Stimulated activated CD8-positive, alpha-beta memory T cell treated with anti-CD3 and anti-CD28 coated beads, Interleukin-12 subunit alpha, Interleukin-12 subunit beta, amount 100 ng/mL, for 1 hour (primary cell): Measurements from ENCODE around the gene AP2S1.
A peak's percentile ranks its signal among the peaks of the same experiment; 100 is the strongest.
"Not testable (repeated sequence)": the region's sequence is repeated elsewhere in the genome, so short reads cannot be mapped to it uniquely, and the experiment has no call there.

Source experiments
- DNase-seq: peaks from one replicate; pipeline ENCODE4 v3.0.0-alpha.2; 2020; ENCODE audit warnings: low read depth

The AP2S1 gene

GRCh38 chr19:46850228-46851203 lies at the start of gene AP2S1:
TSS of gene AP2S1 (minus strand) at chr19:46850846. CDS start at chr19:46850766, 80 bp downstream.
- DNase-seq = peak; percentile 83

- no peak for DNase-seq
These were observed 49.7 kb upstream of the AP2S1 start for GRCh38 chr19:46900341-46900740.

GRCh38 chr19:46898731-46899130 lies 48.1 kb upstream of the AP2S1 start:
- DNase-seq = no peak

GRCh38 chr19:46896076-46896794 lies 45.6 kb upstream of the AP2S1 start:
- no peak for DNase-seq

- DNase-seq = no peak
These were observed 41.9 kb upstream of the AP2S1 start for GRCh38 chr19:46892252-46893179.

- no peak for DNase-seq
These were observed 40.0 kb upstream of the AP2S1 start for GRCh38 chr19:46890423-46891170.

- no peak for DNase-seq
These were observed 36.7 kb upstream of the AP2S1 start for GRCh38 chr19:46887240-46887782.

GRCh38 chr19:46886546-46887239 lies 36.0 kb upstream of the AP2S1 start:
- no peak for DNase-seq

GRCh38 chr19:46885411-46885810 lies 34.8 kb upstream of the AP2S1 start:
- DNase-seq = no peak

GRCh38 chr19:46882751-46883150 lies 32.1 kb upstream of the AP2S1 start:
- DNase-seq = not testable (repeated sequence)

GRCh38 chr19:46882034-46882433 lies 31.4 kb upstream of the AP2S1 start:
- DNase-seq = no peak

- DNase-seq = no peak
These were observed 30.4 kb upstream of the AP2S1 start for GRCh38 chr19:46881092-46881491.

GRCh38 chr19:46880431-46880830 lies 29.8 kb upstream of the AP2S1 start:
- DNase-seq = no peak

GRCh38 chr19:46878613-46879375 lies 28.1 kb upstream of the AP2S1 start:
- no peak for DNase-seq

GRCh38 chr19:46875657-46876056 lies 25.0 kb upstream of the AP2S1 start:
- DNase-seq = no peak

GRCh38 chr19:46875234-46875633 lies 24.6 kb upstream of the AP2S1 start:
- no peak for DNase-seq

- no peak for DNase-seq
These were observed 22.3 kb upstream of the AP2S1 start for GRCh38 chr19:46872967-46873366.

GRCh38 chr19:46871173-46871572 lies 20.5 kb upstream of the AP2S1 start:
- not testable (repeated sequence) for DNase-seq

GRCh38 chr19:46868025-46868802 lies 17.6 kb upstream of the AP2S1 start:
- DNase-seq = no peak
